Endometrium (tissue), 2 donors: Measurements from ENCODE around the gene ARHGEF17.

Experiments
- FAIRE-seq: peaks from 2 replicates; lab custom pipeline; 2012; peaks lifted over from hg19 to GRCh38; lab: Jason Lieb, UNC
- donor health status: control.
- donor health status: control.

ARHGEF17 gene

GRCh38 chr11:73382183-73382582 lies 74.1 kb downstream of the ARHGEF17 start:
- no peak for FAIRE-seq

GRCh38 chr11:73382747-73383146 lies 74.7 kb downstream of the ARHGEF17 start:
- no peak for FAIRE-seq

GRCh38 chr11:73383249-73384124 lies 75.4 kb downstream of the ARHGEF17 start:
- FAIRE-seq: no peak

- no peak for FAIRE-seq
Observed at GRCh38 chr11:73384125-73384441, 76.0 kb downstream of the ARHGEF17 start.

GRCh38 chr11:73384531-73384871 lies 76.4 kb downstream of the ARHGEF17 start:
- no peak for FAIRE-seq

GRCh38 chr11:73384872-73385689 lies 77.0 kb downstream of the ARHGEF17 start:
- no peak for FAIRE-seq

- FAIRE-seq: no peak
Observed at GRCh38 chr11:73386016-73386415, 77.9 kb downstream of the ARHGEF17 start.

- no peak for FAIRE-seq
Observed at GRCh38 chr11:73386546-73386945, 78.5 kb downstream of the ARHGEF17 start.

GRCh38 chr11:73387594-73388264 lies 79.7 kb downstream of the ARHGEF17 start:
- FAIRE-seq: no peak

GRCh38 chr11:73388265-73389133 lies 80.4 kb downstream of the ARHGEF17 start:
- no peak for FAIRE-seq

- FAIRE-seq: no peak
Observed at GRCh38 chr11:73389134-73389525, 81.1 kb downstream of the ARHGEF17 start.

GRCh38 chr11:73389916-73390315 lies 81.8 kb downstream of the ARHGEF17 start:
- FAIRE-seq: no peak

GRCh38 chr11:73390601-73391565 lies 82.8 kb downstream of the ARHGEF17 start:
- FAIRE-seq: no peak

GRCh38 chr11:73391665-73392064 lies 83.6 kb downstream of the ARHGEF17 start:
- no peak for FAIRE-seq

GRCh38 chr11:73392108-73393010 lies 84.3 kb downstream of the ARHGEF17 start:
- FAIRE-seq: no peak

- no peak for FAIRE-seq
Observed at GRCh38 chr11:73393011-73393380, 84.9 kb downstream of the ARHGEF17 start.

GRCh38 chr11:73393479-73394415 lies 85.7 kb downstream of the ARHGEF17 start:
- no peak for FAIRE-seq
